HepG2 (cell line): ENCODE data around the gene BANP. TPM values are rescaled to one million over a fixed set of nuclear protein-coding genes. Genes with fewer than 3 reads are reported as not detected.

Source experiments
- ATAC-seq: fragments of 200-7000 bp; cut with Tn5 transposase; 3 replicates; pipeline ENCODE4 v1.9.1; 2020; ENCODE audit warnings: mild to moderate bottlenecking, moderate library complexity
- BruUV-seq: library from RNA; stranded (reverse); fragments of 400-500 nt; replicated peaks from 2 replicates; lab custom pipeline; 2021; lab: Mats Ljungman, UMichigan
- CTCF ChIA-PET: fragments of 300-600 bp; formaldehyde crosslinking; extraction: SDS; loops from one replicate; lab custom pipeline; 2021; ENCODE audit warnings: low total read pairs, inconsistent platforms, low intra/inter-chr PET ratio; lab: Yijun Ruan, JAX
- POLR2A ChIA-PET: fragments of 350-600 bp; sonication (Branson Sonifier 250); formaldehyde crosslinking; loops from one replicate; lab custom pipeline; 2020; ENCODE audit warnings: antibody characterized with exemption, inconsistent platforms; lab: Yijun Ruan, JAX
- DNase-seq: peaks from one replicate; pipeline ENCODE4 v3.0.0-alpha.2; 2015; ENCODE audit warnings: low spot score
- FAIRE-seq: peaks from 3 replicates; lab custom pipeline; 2011; peaks lifted over from hg19 to GRCh38; lab: Jason Lieb, UNC
- H2AFZ ChIP-seq: one replicate; pipeline ENCODE4 v1.6.1; 2011; ENCODE audit warnings: low read length, inconsistent platforms
- H3K27ac ChIP-seq: fragments of 300-600 bp; 3 replicates; pipeline ENCODE4 v1.8.0; 2011; ENCODE audit warnings: mixed run types, mild to moderate bottlenecking, mixed read lengths, low read length, inconsistent platforms; ENCODE audit not compliant: insufficient read depth; ENCODE audit errors: extremely low read length
- H3K27me3 ChIP-seq, 2 experiments: fragments of 200-600 bp in 1 of 2; 2 replicates in 1 of 2; 3 replicates in 1 of 2; pipeline versions ENCODE4 v1.6.0 to v1.8.0; 2011; ENCODE audit warnings: low read length in 2 of 2, mild to moderate bottlenecking in 2 of 2, moderate library complexity in 2 of 2, inconsistent platforms in 1 of 2; ENCODE audit not compliant: insufficient read depth in 2 of 2, control insufficient read depth in 1 of 2
- H3K36me3 ChIP-seq, 2 experiments: fragments of 200-600 bp in 1 of 2; replicated peaks in 1 of 2; 2 replicates in 1 of 2; 3 replicates in 1 of 2; pipeline versions ENCODE4 v1.5.1 to v1.8.0; 2011; ENCODE audit warnings: low read length in 2 of 2, inconsistent platforms in 1 of 2; ENCODE audit not compliant: insufficient read depth in 2 of 2, control insufficient read depth in 1 of 2
- H3K4me1 ChIP-seq: 2 replicates; pipeline ENCODE4 v1.5.1; 2012; ENCODE audit warnings: low read length, inconsistent platforms; ENCODE audit not compliant: insufficient read depth
- H3K4me2 ChIP-seq: 2 replicates; pipeline ENCODE4 v1.6.0; 2011; ENCODE audit warnings: low read depth, low read length, inconsistent platforms
- H3K4me3 ChIP-seq, 3 experiments: fragments of 200-600 bp in 1 of 3; sonication (generic), shearing (Covaris generic) in 1 of 3; replicated peaks in 1 of 3; 2 replicates each; pipeline ENCODE4 v1.5.1; 2011 to 2016; ENCODE audit warnings: low read length in 3 of 3, inconsistent platforms in 2 of 3, low read depth in 2 of 3, mild to moderate bottlenecking in 2 of 3, control low read depth in 1 of 3, mixed read lengths in 1 of 3; ENCODE audit not compliant: insufficient read depth in 1 of 3
- H3K79me2 ChIP-seq: one replicate; pipeline ENCODE4 v1.6.1; 2011; ENCODE audit warnings: low read length, inconsistent platforms; ENCODE audit not compliant: insufficient read depth
- H3K9ac ChIP-seq: 2 replicates; pipeline ENCODE4 v1.6.0; 2011; ENCODE audit warnings: mild to moderate bottlenecking, low read depth, low read length, inconsistent platforms; ENCODE audit not compliant: insufficient read depth
- H3K9me3 ChIP-seq: 2 replicates; pipeline ENCODE4 v1.5.1; 2012; ENCODE audit warnings: mild to moderate bottlenecking, low read length
- H4K20me1 ChIP-seq: 2 replicates; pipeline ENCODE4 v1.6.0; 2011; ENCODE audit warnings: inconsistent platforms, mild to moderate bottlenecking, low read length, moderate library complexity; ENCODE audit not compliant: insufficient read depth
- ARHGAP35 ChIP-seq: sonication (generic); formaldehyde crosslinking; IDR thresholded peaks from 2 replicates; pipeline ENCODE4 v1.9.0; 2022; ENCODE audit warnings: mild to moderate bottlenecking, inconsistent platforms, moderate library complexity, missing genetic modification reagents, borderline replicate concordance
- DPF2 ChIP-seq: sonication (generic); formaldehyde crosslinking; IDR thresholded peaks from 2 replicates; pipeline ENCODE4 v1.4.0; 2020; ENCODE audit warnings: mild to moderate bottlenecking, low read depth, missing genetic modification reagents, borderline replicate concordance
- EEA1 ChIP-seq: sonication (generic); formaldehyde crosslinking; IDR thresholded peaks from 2 replicates; pipeline ENCODE4 v1.5.1; 2020; ENCODE audit warnings: mild to moderate bottlenecking, missing genetic modification reagents, borderline replicate concordance
- FOXP1 ChIP-seq, 2 experiments: fragments of 450-650 bp in 1 of 2; IDR thresholded peaks; 2 replicates each; pipeline ENCODE4 v1.6.1; 2017 to 2018; ENCODE audit warnings: antibody characterized with exemption in 1 of 2
- FOXP4 ChIP-seq: sonication (generic); formaldehyde crosslinking; IDR thresholded peaks from 2 replicates; pipeline ENCODE4 v1.4.0; 2020; ENCODE audit warnings: missing genetic modification reagents
- KLF11 ChIP-seq: IDR thresholded peaks from 2 replicates; pipeline ENCODE4 v1.6.1; 2016; ENCODE audit warnings: missing compliant biosample characterization
- MBD4 ChIP-seq: IDR thresholded peaks from 2 replicates; pipeline ENCODE4 v1.6.1; 2012; ENCODE audit warnings: low read length, inconsistent platforms, borderline replicate concordance
- MNT ChIP-seq: fragments of 450-650 bp; IDR thresholded peaks from 2 replicates; pipeline ENCODE4 v1.6.1; 2016
- PTBP1 ChIP-seq: fragments of 200-400 bp; formaldehyde crosslinking; IDR thresholded peaks from 2 replicates; pipeline ENCODE4 v1.6.1; 2018; ENCODE audit warnings: low read length, low read depth; ENCODE audit not compliant: poor library complexity, severe bottlenecking
- TFAP4 ChIP-seq: sonication (generic); IDR thresholded peaks from 2 replicates; pipeline ENCODE4 v1.6.1; 2016; ENCODE audit warnings: low read depth, borderline replicate concordance
- THAP11 ChIP-seq: IDR thresholded peaks from 2 replicates; pipeline ENCODE4 v1.6.1; 2016; ENCODE audit warnings: missing biosample characterization, missing genetic modification reagents
- THYN1 ChIP-seq: sonication (generic); formaldehyde crosslinking; IDR thresholded peaks from 2 replicates; pipeline ENCODE4 v1.8.1; 2023; ENCODE audit warnings: low read depth, mild to moderate bottlenecking, moderate library complexity, missing genetic modification reagents, borderline replicate concordance
- ZBTB21 ChIP-seq: sonication (generic); formaldehyde crosslinking; IDR thresholded peaks from 2 replicates; pipeline ENCODE4 v1.4.0; 2020; ENCODE audit warnings: missing genetic modification reagents
- ZFP62 ChIP-seq: sonication (generic); formaldehyde crosslinking; IDR thresholded peaks from 2 replicates; pipeline ENCODE4 v1.4.0; 2020; ENCODE audit warnings: missing genetic modification reagents
- ZNF234 ChIP-seq: sonication (generic); formaldehyde crosslinking; conservative IDR thresholded peaks from 2 replicates; pipeline ENCODE4 v1.5.1; 2020; ENCODE audit warnings: mild to moderate bottlenecking, missing genetic modification reagents
- ZNF263 ChIP-seq: sonication (generic); formaldehyde crosslinking; IDR thresholded peaks from 2 replicates; pipeline ENCODE4 v1.4.0; 2020; ENCODE audit warnings: missing genetic modification reagents
- ZNF33A ChIP-seq: sonication (generic); formaldehyde crosslinking; IDR thresholded peaks from 2 replicates; pipeline ENCODE4 v1.5.1; 2020; ENCODE audit warnings: missing genetic modification reagents, mild to moderate bottlenecking, moderate library complexity, borderline replicate concordance
- ZNF530 ChIP-seq: sonication (generic); formaldehyde crosslinking; IDR thresholded peaks from 2 replicates; pipeline ENCODE4 v1.5.0; 2020; ENCODE audit warnings: low read depth, mild to moderate bottlenecking, missing genetic modification reagents
- ZNF639 ChIP-seq: conservative IDR thresholded peaks from 2 replicates; pipeline ENCODE4 v1.6.1; 2018; ENCODE audit warnings: missing genetic modification reagents
- WGBS: methylation state at CpG from one replicate; pipeline ENCODE4 v1.1.6; 2017; ENCODE audit warnings: low lambda C conversion rate; 5-methylcytosine and 5-hydroxymethylcytosine counted together
- in situ Hi-C: cut with HindIII; loops from 2 replicates; pipeline ENCODE4 v1.10.0; 2017; ENCODE audit warnings: low pct_unique_long_range_greater_than_20kb; ENCODE audit not compliant: extremely low pct_ligation_motif_present
- intact Hi-C: fragments of 100-400 bp; cut with micrococcal nuclease; formaldehyde crosslinking; loops from one replicate; pipeline ENCODE4 v1.10.0; 2022; ENCODE audit not compliant: unreplicated experiment
- polyA plus RNA-seq, 8 experiments: library from polyadenylated mRNA; depleted of rRNA in 3 of 8; stranded (reverse) in 7 of 8; unstranded in 1 of 8; fragments of >200 nt; fragmentation: Illumina TruSeq in 4 of 8; extraction: Trizol in 4 of 8; gene quantifications; 2 replicates each; pipeline versions ENCODE4 v1.2.1 to v1.2.3, GENCODE V29; 2011 to 2016; ENCODE audit warnings: low read depth in 4 of 8, missing spikeins in 1 of 8, mixed read lengths in 1 of 8; ENCODE audit not compliant: insufficient read depth in 1 of 8
- total RNA-seq, 5 experiments: library from RNA; depleted of rRNA; stranded (reverse); fragments of >200 nt; fragmentation: Illumina TruSeq; extraction: Trizol; gene quantifications; 2 replicates each; pipeline ENCODE4 v1.2.3, GENCODE V29; 2016; ENCODE audit warnings: low read depth in 1 of 5

Gene BANP
- total and polyA plus RNA-seq, 2 of the 13 experiments (the other 11 are each of a cell fraction or from before 2014, with no cell fraction given): 20.2 to 23.8 TPM

DNA sequence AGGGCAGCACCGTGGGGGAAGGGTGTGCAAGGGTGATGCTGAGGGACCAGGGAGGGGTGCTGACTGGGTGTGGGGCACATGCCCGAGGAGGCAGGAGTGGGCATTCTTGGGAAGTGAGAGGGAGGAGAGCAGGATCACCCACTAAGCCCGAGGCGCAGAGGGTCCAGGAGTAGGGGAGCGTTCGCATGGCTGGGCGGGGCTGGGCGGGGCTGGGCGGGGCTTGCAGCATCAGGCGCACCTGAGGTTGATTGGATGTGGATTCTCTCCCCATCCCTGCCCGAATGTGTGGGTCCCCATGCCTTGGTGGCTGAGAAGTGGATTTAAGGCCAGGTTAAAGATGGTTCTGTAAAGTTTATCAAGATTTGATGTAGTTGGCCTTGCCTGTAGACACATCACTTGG, 14.2 kb downstream of the BANP start:
- Histone ChIP-seq H3K9ac (no peak overlapping the region), H3K4me2 (no peak overlapping the region), H4K20me1 (no peaks in the 10 kb centered on the region), H2AFZ (no peak overlapping the region), H3K27ac (no peak overlapping the region), H3K27me3 (no peaks in the 10 kb centered on the region), H3K4me3 (no peak overlapping the region), H3K9me3 (no peaks in the 10 kb centered on the region), H3K79me2 (peaks cover 69% of the 10 kb centered on the region), H3K4me1 (peaks cover 45% of the 10 kb centered on the region), H3K36me3 (no peaks in the 10 kb centered on the region)
- WGBS: 92% methylated on average over 11 of the region's 11 CpGs
- intact Hi-C loops: no loop called here
- CTCF ChIA-PET: no interaction called here
- no TSS peak for BruUV-seq
- DNase-seq: no peak
- ATAC-seq: no peak
- no peak for FAIRE-seq
- POLR2A ChIA-PET: no interaction called here
- in situ Hi-C loops: no loop called here
- TF ChIP-seq FOXP1 (IDR thresholded peaks at IDR 0.05) (no peak), FOXP1 (CRISPR knock-in tag; IDR thresholded peaks at IDR 0.05) (no peak), MNT (no peak), THAP11 (no peak), ZFP62 (CRISPR knock-in tag) (no peak), TFAP4 (no peak), ZNF530 (CRISPR knock-in tag) (no peak), KLF11 (CRISPR knock-in tag) (no peak), ZBTB21 (CRISPR knock-in tag) (no peak), ZNF263 (CRISPR knock-in tag) (no peak), ZNF234 (CRISPR knock-in tag) (no peak), ZNF639 (CRISPR knock-in tag) (no peak), FOXP4 (CRISPR knock-in tag) (no peak), EEA1 (CRISPR knock-in tag) (no peak), ARHGAP35 (CRISPR knock-in tag) (no peak), ZNF33A (CRISPR knock-in tag) (no peak), DPF2 (CRISPR knock-in tag) (no peak), PTBP1 (no peak), THYN1 (CRISPR knock-in tag) (no peak), MBD4 (no peak)
